Jurkat, Clone E6-1 (cell line): ENCODE results near the gene PDLIM5.
"Not testable (repeated sequence)": the region's sequence is repeated elsewhere in the genome, so short reads cannot be mapped to it uniquely, and the experiment has no call there.

Experiments
- DNase-seq: peaks from one replicate; pipeline ENCODE4 v3.0.0-alpha.2; 2011; ENCODE audit warnings: low read depth, low spot score
- H3K4me3 ChIP-seq: 2 replicates; pipeline ENCODE4 v1.5.1; 2011; ENCODE audit warnings: mild to moderate bottlenecking, low read length, control low read depth, moderate library complexity

The PDLIM5 gene

DNA sequence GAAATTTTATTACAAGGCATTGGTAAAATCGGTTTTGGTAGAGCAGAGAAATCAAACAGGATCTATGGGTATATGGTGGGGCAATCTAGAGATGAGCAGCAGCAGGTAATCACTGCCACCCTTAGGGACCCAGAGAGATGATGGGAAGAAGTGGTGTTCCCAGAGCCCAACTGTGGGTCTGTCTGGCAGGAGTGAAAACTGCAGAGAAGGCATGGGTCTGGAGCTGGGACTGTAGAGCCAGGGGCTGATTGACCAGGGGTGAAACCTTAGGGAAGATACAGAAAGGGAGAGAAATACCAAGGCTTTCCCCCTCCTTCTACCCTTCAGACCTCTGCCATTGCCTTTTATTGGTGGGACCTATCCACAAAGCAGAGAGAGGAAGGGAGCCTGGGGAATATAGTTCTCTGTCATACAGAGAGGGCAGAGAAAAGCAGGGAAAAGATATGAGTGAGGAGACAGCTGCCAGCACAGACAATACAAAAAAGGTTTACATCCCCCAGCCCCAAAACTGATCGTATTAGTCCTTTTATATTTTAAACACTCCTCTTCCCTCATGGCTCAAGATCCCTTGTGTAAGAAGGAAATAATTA is 28.7 kb downstream of the PDLIM5 start:
- no peak overlapping the region for H3K4me3 ChIP-seq
- DNase-seq = no peak

DNA sequence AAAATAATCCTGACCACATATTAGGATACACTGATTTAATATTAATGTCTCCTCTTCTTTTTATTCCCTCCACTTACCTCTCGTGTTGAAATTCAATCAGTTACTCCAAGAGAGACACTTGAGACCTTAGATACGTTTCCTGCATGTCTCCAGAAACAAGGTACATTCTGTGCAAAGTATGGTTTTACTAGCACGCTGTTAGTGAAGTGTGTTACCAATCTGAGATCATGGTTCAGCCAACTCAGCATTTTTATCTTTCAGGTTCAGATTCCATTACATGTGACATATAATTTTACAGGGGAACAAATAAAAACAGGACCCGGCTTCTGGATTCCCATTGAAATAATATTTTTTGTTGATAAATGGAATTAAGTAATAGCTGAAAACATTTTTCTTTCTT is 32.2 kb downstream of the PDLIM5 start:
- DNase-seq = no peak
- H3K4me3 ChIP-seq = no peak overlapping the region

DNA sequence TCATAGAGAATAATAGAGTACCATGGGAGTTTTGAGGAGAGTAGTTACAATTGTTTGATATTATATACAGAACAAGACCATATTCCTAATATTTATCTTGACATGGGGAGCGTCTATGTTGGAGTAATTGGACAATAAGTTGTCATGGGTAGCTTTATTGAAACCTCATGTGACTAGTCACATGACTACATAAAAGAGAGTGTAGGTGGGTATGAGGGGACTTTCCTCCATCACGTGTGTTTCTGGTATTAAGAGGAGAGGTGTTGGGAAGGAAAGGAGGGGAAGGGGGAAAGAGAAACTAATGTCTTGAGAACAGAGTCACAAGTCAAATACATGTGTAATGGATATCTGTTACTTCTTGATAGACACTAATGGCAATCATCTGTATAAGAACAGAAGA is 33.1 kb downstream of the PDLIM5 start:
- no peak for DNase-seq
- H3K4me3 ChIP-seq = no peak overlapping the region

DNA sequence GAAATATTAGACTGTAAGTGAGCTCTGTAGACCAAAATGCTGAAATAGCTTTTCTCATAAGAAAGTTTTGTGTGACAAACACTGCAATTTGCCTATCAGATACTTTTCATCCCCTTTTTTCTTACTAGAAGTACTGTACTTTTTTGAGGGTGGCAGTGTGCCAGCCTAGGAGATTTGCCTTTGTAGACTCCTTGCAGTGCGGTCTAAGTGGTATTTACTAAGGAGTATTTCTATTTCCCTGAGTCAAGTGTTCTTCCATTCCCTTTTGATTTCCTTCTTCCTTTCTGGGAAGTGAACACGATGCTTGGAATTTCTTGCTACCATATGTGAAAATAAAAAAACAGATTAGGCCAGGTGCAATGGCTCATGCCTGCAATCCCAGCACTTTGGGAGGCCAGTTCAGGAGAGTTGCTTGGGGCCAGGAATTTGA is 34.6 kb downstream of the PDLIM5 start:
- DNase-seq = no peak
- no peak overlapping the region for H3K4me3 ChIP-seq

DNA sequence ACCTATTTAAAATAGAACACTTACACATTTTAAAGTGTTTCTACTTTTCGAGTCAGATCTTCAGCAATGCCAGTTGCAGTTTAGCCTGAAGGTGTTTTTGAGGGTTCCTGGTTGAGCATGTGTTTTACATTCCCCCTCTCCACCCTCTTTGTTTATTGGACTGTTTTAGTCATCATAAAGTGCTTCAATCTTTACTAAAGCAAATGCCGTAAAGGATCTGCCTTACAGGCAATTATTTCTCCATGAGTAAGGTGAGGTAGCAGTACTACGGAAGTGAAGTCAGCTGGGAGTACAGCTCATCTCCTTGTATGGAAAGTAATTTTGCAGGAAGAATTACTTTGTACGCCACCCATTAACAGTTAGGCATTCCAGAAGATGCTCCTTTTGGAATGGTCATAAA is 36.9 kb downstream of the PDLIM5 start:
- H3K4me3 ChIP-seq = no peak overlapping the region
- no peak for DNase-seq

DNA sequence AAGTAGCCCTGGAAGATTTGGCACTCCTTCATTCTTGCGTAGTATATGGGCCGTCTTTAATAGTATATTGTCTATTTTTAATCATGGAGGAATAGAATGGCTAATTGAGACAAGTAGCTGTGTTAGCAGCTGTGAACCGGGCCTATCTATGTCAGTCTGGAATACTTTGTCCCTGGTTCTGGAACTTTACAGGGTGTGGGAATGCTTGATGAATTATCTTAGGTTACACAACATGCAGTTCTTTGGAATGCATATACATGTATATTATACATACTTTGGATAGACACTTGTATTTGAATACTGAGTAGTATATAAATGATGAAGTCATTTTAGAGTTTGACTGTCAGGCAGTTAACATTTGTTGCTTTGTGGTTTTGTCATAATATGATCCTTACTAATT is 37.4 kb downstream of the PDLIM5 start:
- no peak overlapping the region for H3K4me3 ChIP-seq
- no peak for DNase-seq

DNA sequence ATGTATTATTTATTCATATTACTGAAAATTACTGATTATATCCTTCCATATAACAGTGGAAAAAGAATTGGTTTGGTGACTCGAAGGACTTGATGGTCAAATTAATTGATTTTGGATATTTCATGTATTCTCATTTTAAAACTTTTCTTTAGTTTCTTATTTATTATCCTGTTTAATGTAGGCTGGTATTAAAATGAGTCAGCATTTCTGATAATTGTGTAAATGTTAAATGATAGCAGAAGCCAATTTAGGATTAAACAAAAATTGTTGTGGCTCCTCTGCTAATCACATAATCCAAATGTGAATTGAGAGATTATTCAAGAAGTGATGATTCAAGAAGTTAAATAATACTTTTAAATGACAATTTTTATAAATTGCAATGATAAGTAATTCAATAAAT is 38.7 kb downstream of the PDLIM5 start:
- no peak for DNase-seq
- H3K4me3 ChIP-seq = no peak overlapping the region

DNA sequence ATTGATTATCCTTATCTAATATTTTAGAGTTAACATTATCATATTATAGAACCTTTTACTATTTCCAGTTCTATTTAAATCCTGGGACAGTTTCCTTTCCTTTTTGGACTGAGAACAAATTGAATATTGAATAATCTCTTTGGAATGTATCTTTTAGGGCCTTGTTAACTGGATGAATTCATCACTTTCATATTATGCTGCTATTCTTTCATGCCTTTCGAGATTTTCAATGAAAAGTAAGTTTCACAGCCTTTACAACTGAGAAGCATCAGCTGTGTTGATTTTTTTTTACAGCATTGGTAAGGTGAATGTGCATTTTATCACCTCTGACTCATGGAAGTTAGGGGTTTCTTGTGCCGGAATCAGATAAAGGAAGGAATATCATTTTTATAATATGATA is 39.6 kb downstream of the PDLIM5 start:
- no peak for DNase-seq
- no peak overlapping the region for H3K4me3 ChIP-seq

DNA sequence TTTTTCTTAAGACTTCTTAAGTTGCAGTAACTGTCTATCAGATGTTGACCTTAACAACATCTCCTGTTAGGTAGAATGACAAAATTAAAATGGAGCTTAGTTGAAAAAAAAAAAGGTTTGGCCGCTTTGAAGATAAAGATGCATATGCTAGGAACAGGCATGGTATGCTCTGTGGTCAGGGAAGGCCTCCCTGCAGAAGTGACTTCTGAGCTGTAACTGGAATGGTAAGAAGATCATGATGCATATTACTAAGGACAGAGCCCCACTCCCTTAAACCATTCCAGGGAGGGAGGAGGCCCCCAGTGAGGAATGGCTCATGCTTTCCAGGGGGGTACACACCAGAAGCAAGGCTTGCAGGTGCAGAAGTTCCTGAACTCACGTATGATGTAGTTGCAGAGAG is 43.7 kb downstream of the PDLIM5 start:
- no peak for DNase-seq
- H3K4me3 ChIP-seq = no peak overlapping the region

DNA sequence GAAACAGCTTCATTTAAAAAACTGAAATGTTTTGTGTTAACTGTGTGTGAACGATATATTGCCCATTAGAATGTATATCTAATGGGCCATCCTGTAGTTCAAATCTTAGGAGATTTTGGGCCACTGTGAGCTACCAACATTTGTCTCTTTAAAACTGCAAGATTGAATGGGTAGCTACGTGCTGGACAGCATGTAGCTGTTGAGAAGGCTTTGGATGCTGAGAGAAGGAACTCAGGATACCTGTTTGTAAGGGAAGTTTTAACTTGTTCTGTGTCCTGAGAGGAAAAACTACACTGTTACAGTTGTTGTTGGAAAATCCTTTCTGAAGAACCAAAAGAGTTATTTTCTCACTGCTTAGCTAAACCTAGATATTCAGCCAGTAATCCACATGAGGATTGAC is 45.9 kb downstream of the PDLIM5 start:
- H3K4me3 ChIP-seq = no peak overlapping the region
- no peak for DNase-seq

DNA sequence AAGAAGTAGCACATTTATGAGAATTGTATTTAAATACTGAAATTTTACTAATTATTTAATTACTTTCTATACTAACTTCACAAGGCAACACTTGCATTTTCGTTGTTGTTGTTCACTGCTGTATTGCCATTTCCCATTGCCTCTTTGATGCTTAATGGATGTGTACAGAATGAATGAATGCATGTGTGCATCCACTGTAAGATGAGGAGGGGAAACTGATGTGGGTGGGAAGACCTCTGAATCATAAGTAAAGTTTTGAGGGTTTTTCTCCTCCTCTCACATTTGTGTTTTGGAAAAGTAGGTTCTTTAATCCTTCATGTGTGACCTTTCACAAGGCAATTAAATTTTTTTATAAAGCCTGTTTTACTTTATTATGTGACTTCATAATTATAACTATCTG is 46.8 kb downstream of the PDLIM5 start:
- H3K4me3 ChIP-seq = no peak overlapping the region
- no peak for DNase-seq

DNA sequence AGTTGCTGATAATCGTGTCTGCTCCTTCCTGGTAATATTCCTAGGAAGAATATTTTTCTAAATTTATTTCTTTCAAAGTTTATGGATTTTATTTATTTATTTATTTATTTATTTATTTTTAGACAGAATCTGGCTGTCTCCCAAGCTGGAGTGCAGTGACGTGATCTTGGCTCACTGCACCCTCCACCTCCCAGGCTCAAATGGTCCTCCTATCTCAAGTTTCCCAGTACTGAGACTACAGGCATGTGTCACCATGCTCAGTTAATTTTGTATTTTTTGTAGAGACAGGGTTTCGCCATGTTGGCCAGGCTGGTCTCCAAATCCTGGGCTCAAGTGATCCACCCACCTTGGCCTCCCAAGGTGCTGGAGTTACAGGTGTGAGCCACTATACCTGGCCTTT is 48.9 kb downstream of the PDLIM5 start:
- no peak overlapping the region for H3K4me3 ChIP-seq
- no peak for DNase-seq

DNA sequence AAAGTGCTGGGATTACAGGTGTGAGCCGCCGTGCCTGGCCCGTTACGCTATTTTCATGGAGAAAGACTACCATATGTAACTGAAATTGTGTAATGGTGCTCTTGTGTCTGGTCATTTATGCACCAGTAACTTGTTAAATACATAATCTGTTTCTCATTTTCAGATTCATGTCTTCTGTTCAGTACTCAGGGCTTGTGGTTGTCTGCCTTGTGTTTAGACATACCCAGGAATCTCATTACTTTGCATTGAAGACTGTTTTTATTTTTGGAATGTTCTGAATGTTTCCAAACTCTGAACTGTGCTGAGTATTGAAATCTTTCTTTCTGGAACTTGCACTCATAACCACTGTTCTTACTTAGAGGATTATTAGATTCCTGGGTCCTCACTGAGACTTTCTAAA is 52.8 kb downstream of the PDLIM5 start:
- no peak for DNase-seq
- H3K4me3 ChIP-seq = no peak overlapping the region

DNA sequence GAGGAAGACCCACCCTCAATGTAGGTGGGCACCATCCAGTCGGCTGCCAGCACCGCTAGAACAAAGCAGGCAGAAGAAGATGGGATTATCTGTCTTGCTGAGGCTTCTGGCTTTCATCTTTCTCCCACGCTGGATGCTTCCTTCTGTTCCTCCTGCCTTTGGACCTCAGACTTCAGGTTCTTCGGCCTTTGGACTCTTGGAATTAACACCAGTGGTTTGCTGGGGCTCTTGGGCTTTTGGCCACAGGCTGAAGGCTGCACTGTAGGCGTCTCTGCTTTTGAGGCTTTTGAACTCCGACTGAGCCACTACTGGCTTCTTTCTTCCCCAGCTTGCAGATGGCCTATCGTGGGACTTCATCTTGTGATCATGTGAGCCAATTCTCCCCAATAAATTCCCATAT is 55.1 kb downstream of the PDLIM5 start:
- no peak overlapping the region for H3K4me3 ChIP-seq

DNA sequence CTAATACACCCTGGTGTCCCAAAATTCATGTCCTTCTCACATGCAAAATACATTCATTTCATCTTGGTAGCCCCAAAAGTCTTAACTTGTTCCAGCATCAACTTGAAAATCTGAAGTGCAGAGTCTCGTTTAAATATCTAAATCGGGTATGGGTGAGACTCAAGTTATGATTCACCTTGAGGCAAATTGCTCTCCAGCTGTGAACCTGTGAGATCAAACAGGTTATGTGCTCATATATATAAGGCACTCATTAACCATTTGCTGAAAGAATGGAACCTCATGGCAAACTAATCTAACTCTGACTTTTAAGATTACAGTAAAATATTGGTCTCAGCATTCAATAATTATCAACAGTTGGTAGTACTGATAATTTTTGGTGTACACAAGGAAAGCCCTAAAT is 55.5 kb downstream of the PDLIM5 start:
- no peak for DNase-seq

More for the DNA sequence above, 55.1 kb downstream of the PDLIM5 start:
- DNase-seq = no peak

DNA sequence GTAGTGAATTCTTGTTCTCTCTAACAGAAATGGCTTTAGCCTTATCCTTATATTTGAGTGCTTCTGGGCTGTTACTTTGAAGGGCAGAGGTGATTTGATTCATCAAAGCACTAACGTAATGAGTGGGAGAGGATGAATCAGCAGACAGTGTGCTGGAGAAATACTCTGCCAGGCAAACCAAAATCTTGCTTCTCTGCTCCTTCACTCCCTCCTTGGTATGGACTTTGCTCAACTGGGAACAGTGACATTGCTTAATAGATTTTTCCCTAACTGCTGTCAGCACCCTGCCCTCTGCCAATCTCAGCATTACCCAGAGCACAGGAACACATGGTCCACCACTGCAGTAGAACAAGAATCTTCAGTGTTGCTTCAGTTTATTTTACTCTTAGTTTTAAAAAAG is 56.0 kb downstream of the PDLIM5 start:
- no peak for DNase-seq
- H3K4me3 ChIP-seq = no peak overlapping the region

More for the DNA sequence above, 55.5 kb downstream of the PDLIM5 start:
- no peak overlapping the region for H3K4me3 ChIP-seq

DNA sequence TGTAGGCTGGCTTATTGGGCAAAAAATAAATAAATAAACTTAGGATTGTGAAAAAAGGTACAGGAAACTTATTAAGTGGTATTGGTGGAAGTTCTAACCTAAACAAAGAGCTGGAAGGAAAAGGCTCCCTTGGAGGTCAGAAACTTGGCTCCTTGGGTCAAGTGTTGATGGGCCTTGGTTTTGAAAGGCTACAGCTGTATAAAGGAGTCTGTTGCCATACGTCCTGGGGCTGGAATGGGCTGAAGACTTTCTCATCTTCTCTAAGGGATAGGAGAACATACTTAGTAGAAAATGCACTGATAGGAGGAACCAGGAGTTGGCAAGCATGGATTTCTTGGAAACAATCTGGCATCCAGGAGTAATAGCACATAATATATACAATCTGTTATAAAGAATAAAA is 56.6 kb downstream of the PDLIM5 start:
- DNase-seq = no peak
- H3K4me3 ChIP-seq = no peak overlapping the region

DNA sequence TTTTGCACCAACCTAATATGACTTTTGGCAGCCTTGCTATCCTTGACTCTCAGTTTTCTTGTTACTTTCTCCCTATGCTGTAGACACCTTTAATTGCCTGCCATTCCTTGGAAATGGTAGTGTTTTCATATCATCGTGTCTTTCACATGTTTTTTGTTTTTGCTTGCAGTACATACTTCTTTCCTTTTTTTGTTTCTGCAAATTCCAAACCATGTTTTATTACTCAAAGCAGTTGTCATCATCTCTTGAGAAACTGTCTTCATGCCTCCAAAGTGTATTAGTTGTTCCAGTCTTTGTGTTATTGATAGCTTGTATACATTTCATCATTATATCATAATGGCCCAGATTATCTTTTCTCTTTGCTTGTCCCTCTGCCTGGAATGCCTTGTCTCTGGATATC is 57.1 kb downstream of the PDLIM5 start:
- DNase-seq = no peak
- no peak overlapping the region for H3K4me3 ChIP-seq

DNA sequence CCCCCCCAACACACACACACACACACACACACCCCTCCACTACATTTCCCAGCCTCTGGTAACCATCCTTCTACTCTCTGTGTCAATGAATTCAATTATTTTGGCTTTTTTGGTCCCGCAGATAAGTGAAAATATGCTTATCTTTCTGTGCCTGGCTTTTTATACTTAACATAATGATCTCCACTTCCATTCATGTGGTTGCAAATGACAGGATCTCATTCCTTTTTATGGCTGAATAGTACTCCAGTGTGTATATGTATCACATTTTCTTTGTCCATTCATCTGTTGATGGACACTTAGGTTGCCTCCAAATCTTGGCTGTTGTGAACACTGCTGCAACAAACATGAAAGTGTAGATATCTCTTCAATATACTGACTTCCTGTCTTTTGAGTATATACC is 59.8 kb downstream of the PDLIM5 start:
- DNase-seq = no peak
- no peak overlapping the region for H3K4me3 ChIP-seq

DNA sequence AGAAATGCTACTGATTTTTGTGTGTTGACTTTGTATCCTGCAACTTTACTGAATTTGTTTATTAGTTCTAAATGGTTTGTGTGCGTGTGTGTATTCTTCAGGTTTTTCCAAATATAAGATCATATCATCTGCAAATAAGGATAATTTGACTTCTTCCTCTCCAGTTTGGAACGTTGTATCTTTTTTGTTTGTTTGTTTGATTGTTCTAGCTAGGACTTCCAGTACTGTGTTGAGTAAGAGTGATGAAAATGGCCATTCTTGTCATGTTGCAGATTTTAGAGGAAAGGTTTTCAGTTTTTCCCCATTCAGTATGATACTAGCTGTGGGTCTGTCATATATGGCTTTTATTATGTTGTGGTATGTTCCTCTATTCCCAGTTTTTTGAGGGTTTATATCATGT is 61.8 kb downstream of the PDLIM5 start:
- H3K4me3 ChIP-seq, DNase-seq: not testable (repeated sequence)

DNA sequence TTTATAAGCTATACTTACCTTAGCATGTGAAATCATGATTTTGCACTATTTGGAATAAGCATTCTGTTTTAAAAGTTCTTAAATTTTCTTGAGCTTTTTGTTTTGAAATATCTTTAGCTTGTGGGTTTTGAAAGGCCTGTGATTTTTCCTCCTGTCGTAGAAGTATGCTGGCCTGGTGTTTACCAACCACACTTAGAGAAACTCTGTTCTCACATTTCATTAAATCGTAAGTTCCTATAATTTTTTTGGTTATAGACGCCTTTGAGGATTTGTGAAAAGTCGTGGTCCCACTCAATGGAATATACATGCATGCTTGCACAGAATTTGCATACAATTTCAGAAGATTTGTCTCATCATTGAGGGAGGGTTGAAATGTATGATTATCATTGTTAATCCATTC is 63.6 kb downstream of the PDLIM5 start:
- H3K4me3 ChIP-seq = no peak overlapping the region
- DNase-seq = no peak

DNA sequence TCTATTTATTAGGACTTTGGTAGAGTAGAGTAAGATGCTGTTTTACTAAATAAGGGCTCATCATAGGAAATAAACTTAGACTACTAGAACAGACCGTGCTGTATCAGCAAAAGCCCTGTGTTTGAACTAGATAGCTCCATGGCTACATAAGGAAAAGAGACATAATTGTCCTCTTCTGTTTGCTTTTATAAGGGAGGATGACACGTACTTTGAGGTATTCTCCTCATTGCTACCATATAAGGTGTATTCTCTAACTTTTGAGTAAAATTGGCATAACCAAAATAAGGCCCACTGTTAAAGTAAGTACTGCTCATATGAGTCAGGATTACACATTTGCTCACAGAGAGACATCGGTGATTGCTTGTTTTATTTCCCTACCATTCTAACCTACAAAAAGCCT is 64.3 kb downstream of the PDLIM5 start:
- H3K4me3 ChIP-seq = no peak overlapping the region
- no peak for DNase-seq
